GM23338 (cell line): ENCODE results near the gene OR2T1. TPM values are rescaled to one million over a fixed set of nuclear protein-coding genes. Genes with fewer than 3 reads are reported as not detected.
"Not testable (repeated sequence)": the region's sequence is repeated elsewhere in the genome, so short reads cannot be mapped to it uniquely, and the experiment has no call there.

ENCODE experiments used
- ATAC-seq: fragments of 200-7000 bp; cut with Tn5 transposase; 3 replicates; pipeline ENCODE4 v1.9.1; 2020
- DNase-seq: peaks from one replicate; pipeline ENCODE4 v3.0.0-alpha.2; 2015; ENCODE audit warnings: low spot score
- H2AFZ ChIP-seq: fragments of 200-600 bp; sonication (generic); 2 replicates; pipeline ENCODE4 v1.8.0; 2016; ENCODE audit warnings: antibody characterized with exemption, mild to moderate bottlenecking, moderate library complexity
- H3F3A ChIP-seq: fragments of 200-600 bp; sonication (generic); replicated peaks from 2 replicates; pipeline ENCODE4 v1.8.0; 2017; ENCODE audit warnings: antibody characterized with exemption, mixed run types, low read depth
- H3K27ac ChIP-seq: fragments of 200-600 bp; sonication (generic); 2 replicates; pipeline ENCODE4 v1.6.1; 2016; ENCODE audit warnings: low read depth
- H3K27me3 ChIP-seq: fragments of 200-600 bp; sonication (generic); 2 replicates; pipeline ENCODE4 v1.8.0; 2016; ENCODE audit warnings: mild to moderate bottlenecking, mixed run types, moderate library complexity; ENCODE audit not compliant: insufficient read depth
- H3K36me3 ChIP-seq: fragments of 200-600 bp; sonication (generic); 2 replicates; pipeline ENCODE4 v1.8.0; 2016; ENCODE audit warnings: mild to moderate bottlenecking; ENCODE audit not compliant: insufficient read depth
- H3K4me1 ChIP-seq: fragments of 200-600 bp; sonication (generic); 2 replicates; pipeline ENCODE4 v1.8.0; 2016; ENCODE audit warnings: mild to moderate bottlenecking, moderate library complexity; ENCODE audit not compliant: insufficient read depth
- H3K4me2 ChIP-seq: fragments of 200-600 bp; sonication (generic); 2 replicates; pipeline ENCODE4 v1.7.1; 2017; ENCODE audit warnings: mixed run types
- H3K4me3 ChIP-seq: fragments of 200-600 bp; sonication (generic); 2 replicates; pipeline ENCODE4 v1.6.1; 2016; ENCODE audit warnings: mixed run types
- H3K79me2 ChIP-seq: fragments of 200-600 bp; sonication (generic); replicated peaks from 2 replicates; pipeline ENCODE4 v1.8.0; 2017; ENCODE audit warnings: mild to moderate bottlenecking; ENCODE audit not compliant: insufficient read depth
- H3K9me2 ChIP-seq: fragments of 200-600 bp; sonication (generic); 2 replicates; pipeline ENCODE4 v1.8.0; 2017; ENCODE audit not compliant: insufficient read depth
- H4K20me1 ChIP-seq: fragments of 200-600 bp; sonication (generic); replicated peaks from 2 replicates; pipeline ENCODE4 v1.8.0; 2017; ENCODE audit warnings: mild to moderate bottlenecking; ENCODE audit not compliant: insufficient read depth
- H3K27ac Mint-ChIP-seq: 2 replicates; pipeline ENCODE4 v1.8.0; 2020; ENCODE audit warnings: inconsistent platforms, mild to moderate bottlenecking, moderate library complexity, mixed read lengths
- H3K27me3 Mint-ChIP-seq: 3 replicates; pipeline ENCODE4 v1.8.0; 2022; ENCODE audit warnings: low read depth, mild to moderate bottlenecking, moderate library complexity, mixed read lengths, inconsistent platforms; ENCODE audit not compliant: insufficient read depth, poor library complexity
- H3K36me3 Mint-ChIP-seq: 3 replicates; pipeline ENCODE4 v1.8.0; 2021; ENCODE audit warnings: low read depth, mild to moderate bottlenecking, inconsistent platforms, moderate library complexity, mixed read lengths
- H3K4me1 Mint-ChIP-seq: 3 replicates; pipeline ENCODE4 v1.8.0; 2020; ENCODE audit warnings: mild to moderate bottlenecking, inconsistent platforms, mixed read lengths
- H3K4me3 Mint-ChIP-seq: 3 replicates; pipeline ENCODE4 v1.8.0; 2021; ENCODE audit warnings: moderate library complexity, mild to moderate bottlenecking, inconsistent platforms, mixed read lengths
- H3K9me3 Mint-ChIP-seq: 3 replicates; pipeline ENCODE4 v1.8.0; 2020; ENCODE audit warnings: moderate library complexity, mild to moderate bottlenecking, inconsistent platforms, mixed read lengths
- CREB1 ChIP-seq: fragments of 250-450 bp; sonication (Bioruptor Pico); IDR thresholded peaks from 2 replicates; pipeline ENCODE4 v1.5.0; 2020; ENCODE audit warnings: low read depth, mild to moderate bottlenecking, moderate library complexity
- EZH2phosphoT487 ChIP-seq: fragments of 200-600 bp; sonication (generic); IDR thresholded peaks from one replicate; pipeline ENCODE4 v1.8.1; 2018; ENCODE audit warnings: antibody characterized with exemption; ENCODE audit not compliant: unreplicated experiment
- JUNB ChIP-seq: IDR thresholded peaks from one replicate; pipeline ENCODE4 v1.6.1; 2016; ENCODE audit warnings: antibody characterized with exemption; ENCODE audit not compliant: unreplicated experiment
- ZNF331 ChIP-seq: fragments of 250-450 bp; sonication (Bioruptor Pico); IDR thresholded peaks from 2 replicates; pipeline ENCODE4 v1.5.0; 2020; ENCODE audit warnings: low read depth, mild to moderate bottlenecking, moderate library complexity
- polyA plus RNA-seq: library from polyadenylated mRNA; unstranded; fragments of >200 nt; fragmentation: Nextera tagmentation; extraction: Ambion mirVana; gene quantifications from 2 replicates; pipeline ENCODE4 v1.2.1, GENCODE V29; 2016
- total RNA-seq: library from RNA; depleted of rRNA; stranded (reverse); fragments of >200 nt; shearing (Covaris generic); gene quantifications from 2 replicates; pipeline ENCODE4 v1.2.3, GENCODE V29; 2014

Gene OR2T1
- total and polyA plus RNA-seq, 2 experiments from 2014 or later, result not detected

- TF ChIP-seq CREB1 (CRISPR knock-in tag), result no peak
- no peak for TF ChIP-seq EZH2phosphoT487
- TF ChIP-seq ZNF331 (CRISPR knock-in tag), result no peak
- TF ChIP-seq JUNB, result no peak
Measured at GRCh38 chr1:248421384-248421783, 18.5 kb downstream of the OR2T1 start (continued).

GRCh38 chr1:248427526-248428191 is 24.8 kb downstream of the OR2T1 start:
- H3K27me3 ChIP-seq, H2AFZ ChIP-seq, H3K4me2 ChIP-seq, H3K36me3 ChIP-seq, ATAC-seq, H3K79me2 ChIP-seq, H3K27ac ChIP-seq, H3K4me1 ChIP-seq, H3K27ac Mint-ChIP-seq, H4K20me1 ChIP-seq, DNase-seq, H3K27me3 Mint-ChIP-seq, H3F3A ChIP-seq, H3K9me2 ChIP-seq, H3K4me1 Mint-ChIP-seq, H3K4me3 ChIP-seq, H3K4me3 Mint-ChIP-seq: not testable (repeated sequence)
- peaks cover 83% of the 10 kb centered on the region for H3K9me3 Mint-ChIP-seq
- peaks cover 29% of the 10 kb centered on the region for H3K36me3 Mint-ChIP-seq

GRCh38 chr1:248428192-248428533 is 25.3 kb downstream of the OR2T1 start:
- ATAC-seq, H3K27me3 Mint-ChIP-seq, H3K4me3 Mint-ChIP-seq, H4K20me1 ChIP-seq, H3K9me2 ChIP-seq, H3K4me1 ChIP-seq, H2AFZ ChIP-seq, H3K4me3 ChIP-seq, H3K27ac ChIP-seq, H3K79me2 ChIP-seq, H3K4me1 Mint-ChIP-seq, H3F3A ChIP-seq, H3K4me2 ChIP-seq, H3K27ac Mint-ChIP-seq, H3K36me3 ChIP-seq, DNase-seq, H3K27me3 ChIP-seq: not testable (repeated sequence)
- Mint-ChIP-seq H3K36me3 (peaks cover 27% of the 10 kb centered on the region), H3K9me3 (peaks cover 83% of the 10 kb centered on the region)

GRCh38 chr1:248431683-248432082 is 28.8 kb downstream of the OR2T1 start:
- not testable (repeated sequence) for H3K4me2 ChIP-seq, H4K20me1 ChIP-seq, DNase-seq, H3K4me3 ChIP-seq, H3K9me2 ChIP-seq, H3K36me3 ChIP-seq, H3K27ac Mint-ChIP-seq, ATAC-seq, H3K79me2 ChIP-seq, H3K4me1 Mint-ChIP-seq, H3K4me3 Mint-ChIP-seq, H3K27me3 ChIP-seq, H3K27me3 Mint-ChIP-seq, H2AFZ ChIP-seq, H3F3A ChIP-seq, H3K4me1 ChIP-seq, H3K27ac ChIP-seq
- H3K36me3 Mint-ChIP-seq, result peaks cover 30% of the 10 kb centered on the region
- peaks cover 71% of the 10 kb centered on the region for H3K9me3 Mint-ChIP-seq

GRCh38 chr1:248432201-248432600 is 29.4 kb downstream of the OR2T1 start:
- not testable (repeated sequence) for H3K27me3 Mint-ChIP-seq, H3K4me1 ChIP-seq, ATAC-seq, H3K4me1 Mint-ChIP-seq, H3K27me3 ChIP-seq, H3K4me3 Mint-ChIP-seq, H3K4me3 ChIP-seq, DNase-seq, H3K79me2 ChIP-seq, H3K4me2 ChIP-seq, H3K36me3 ChIP-seq, H3K27ac ChIP-seq, H4K20me1 ChIP-seq, H3K9me2 ChIP-seq, H3K27ac Mint-ChIP-seq, H3F3A ChIP-seq, H2AFZ ChIP-seq
- Mint-ChIP-seq H3K9me3 (peaks cover 66% of the 10 kb centered on the region), H3K36me3 (peaks cover 30% of the 10 kb centered on the region)

GRCh38 chr1:248433811-248434415 is 31.1 kb downstream of the OR2T1 start:
- not testable (repeated sequence) for H4K20me1 ChIP-seq, H3K4me2 ChIP-seq, H3K36me3 ChIP-seq, ATAC-seq, DNase-seq, H3K4me3 Mint-ChIP-seq, H2AFZ ChIP-seq, H3K4me1 ChIP-seq, H3K27ac Mint-ChIP-seq, H3K4me3 ChIP-seq, H3K4me1 Mint-ChIP-seq, H3F3A ChIP-seq, H3K27me3 ChIP-seq, H3K27ac ChIP-seq, H3K27me3 Mint-ChIP-seq, H3K9me2 ChIP-seq, H3K79me2 ChIP-seq
- peaks cover 24% of the 10 kb centered on the region for H3K36me3 Mint-ChIP-seq
- peaks cover 61% of the 10 kb centered on the region for H3K9me3 Mint-ChIP-seq

GRCh38 chr1:248434913-248435312 is 32.1 kb downstream of the OR2T1 start:
- DNase-seq, H3K4me3 Mint-ChIP-seq, H4K20me1 ChIP-seq, H3K4me2 ChIP-seq, H3K4me3 ChIP-seq, H2AFZ ChIP-seq, ATAC-seq, H3K4me1 ChIP-seq, H3F3A ChIP-seq, H3K4me1 Mint-ChIP-seq, H3K27me3 ChIP-seq, H3K79me2 ChIP-seq, H3K27ac ChIP-seq, H3K27me3 Mint-ChIP-seq, H3K36me3 ChIP-seq, H3K27ac Mint-ChIP-seq, H3K9me2 ChIP-seq: not testable (repeated sequence)
- H3K9me3 Mint-ChIP-seq, result peaks cover 61% of the 10 kb centered on the region
- peaks cover 23% of the 10 kb centered on the region for H3K36me3 Mint-ChIP-seq
